Left lung (tissue), 10 donors: ENCODE results near the gene TMEM254. TPM values are rescaled to one million over a fixed set of nuclear protein-coding genes. Genes with fewer than 3 reads are reported as not detected.

Experiments
- ATAC-seq: fragments of 200-7000 bp; cut with Tn5 transposase; one replicate; pipeline ENCODE4 v1.9.1; 2020; ENCODE audit warnings: moderate library complexity
- DNase-seq, 4 donors: peaks; one replicate each; pipeline ENCODE4 v3.0.0-alpha.2; 2013 to 2020
- H3K27ac ChIP-seq, 2 donors: fragments of 200-600 bp; sonication (generic) in 1 of 2; one replicate each; pipeline versions ENCODE4 v1.5.0 to v1.8.0; 2020 to 2021
- H3K27me3 ChIP-seq, 2 donors: fragments of 200-600 bp; sonication (generic) in 1 of 2; one replicate each; pipeline versions ENCODE4 v1.5.0 to v1.8.0; 2020 to 2021
- H3K36me3 ChIP-seq, 2 donors: fragments of 200-600 bp; sonication (generic) in 1 of 2; one replicate each; pipeline versions ENCODE4 v1.5.0 to v1.8.0; 2020 to 2021
- H3K4me1 ChIP-seq, 2 donors: fragments of 200-600 bp; one replicate each; pipeline ENCODE4 v1.8.0; 2021
- H3K4me3 ChIP-seq, 2 donors: fragments of 200-600 bp; sonication (generic) in 1 of 2; one replicate each; pipeline versions ENCODE4 v1.5.0 to v1.8.0; 2020 to 2021; ENCODE audit warnings: mild to moderate bottlenecking in 1 of 2
- H3K9me3 ChIP-seq, 2 donors: fragments of 200-600 bp; sonication (generic) in 1 of 2; one replicate each; pipeline versions ENCODE4 v1.5.0 to v1.8.0; 2020 to 2021
- CTCF ChIP-seq, 2 donors: fragments of 200-600 bp; sonication (generic) in 1 of 2; IDR thresholded peaks; one replicate each; pipeline versions ENCODE4 v1.5.0 to v1.8.0; 2021; ENCODE audit warnings: antibody characterized with exemption in 2 of 2
- intact Hi-C, 2 donors: fragments of 100-400 bp; cut with DNase I; formaldehyde crosslinking; loops; one replicate each; pipeline versions ENCODE4 v1.11.2 to v1.14.2; 2022
- polyA plus RNA-seq, 6 donors: library from polyadenylated mRNA; unstranded; fragments of 120-200 nt; gene quantifications; one replicate each; pipeline ENCODE4 v1.2.1, GENCODE V29; 2013; ENCODE audit not compliant: insufficient read length in 6 of 6
- total RNA-seq, 2 donors: library from RNA; stranded (reverse); fragmentation: NEBNext Ultra II Directional; extraction: Animal tissue kit (Norgen Biotek cat#: 25700); gene quantifications; one replicate each; pipeline ENCODE4 v1.2.1, GENCODE V29; 2021
- donor health status: DM: no; HTN: yes; CAD: no.
- donor health status: DM: no; HTN: no; CAD: no.

The TMEM254 gene
- total and polyA plus RNA-seq, 8 donors, result 18.2 to 45.7 (median 44.0) TPM

DNA sequence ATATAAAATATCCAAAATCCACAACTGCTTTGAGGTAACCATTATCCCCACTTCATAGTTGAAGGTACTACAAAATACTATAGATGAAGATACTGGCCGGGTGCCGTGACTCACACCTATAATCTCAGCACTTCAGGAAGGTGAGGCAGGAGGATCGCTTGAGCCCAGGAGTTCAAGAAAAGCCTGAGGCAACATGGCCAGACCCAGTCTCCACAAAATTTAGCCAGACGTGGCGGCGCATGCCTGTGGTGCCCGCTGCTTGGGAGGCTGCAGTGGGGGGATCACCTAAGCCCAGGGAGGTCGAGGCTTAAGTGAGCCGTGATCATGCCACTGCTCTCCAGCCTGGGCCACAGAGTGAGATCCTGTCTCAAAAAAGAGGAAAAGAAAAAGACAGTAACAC is 21.7 kb downstream of the TMEM254 start:
- Histone ChIP-seq H3K27ac (no peak overlapping the region), H3K27me3 (no peaks in the 10 kb centered on the region), H3K9me3 (no peaks in the 10 kb centered on the region), H3K4me3 (no peak overlapping the region), H3K4me1 (no peaks in the 10 kb centered on the region), H3K36me3 (no peaks in the 10 kb centered on the region)
- intact Hi-C loops, result no loop called here
- no peak for TF ChIP-seq CTCF (IDR thresholded peaks at IDR 0.05)
- ATAC-seq (no peak), DNase-seq (no peak)

- TF ChIP-seq CTCF (IDR thresholded peaks at IDR 0.05), result no peak
- Histone ChIP-seq H3K27me3 (no peaks in the 10 kb centered on the region), H3K4me3 (no peak overlapping the region), H3K9me3 (no peaks in the 10 kb centered on the region), H3K36me3 (no peaks in the 10 kb centered on the region), H3K4me1 (no peaks in the 10 kb centered on the region), H3K27ac (no peak overlapping the region)
- intact Hi-C loops, result no loop called here
- no peak for DNase-seq
- no peak for ATAC-seq
These were observed 22.6 kb downstream of the TMEM254 start for GRCh38 chr10:80100861-80101695.

DNA sequence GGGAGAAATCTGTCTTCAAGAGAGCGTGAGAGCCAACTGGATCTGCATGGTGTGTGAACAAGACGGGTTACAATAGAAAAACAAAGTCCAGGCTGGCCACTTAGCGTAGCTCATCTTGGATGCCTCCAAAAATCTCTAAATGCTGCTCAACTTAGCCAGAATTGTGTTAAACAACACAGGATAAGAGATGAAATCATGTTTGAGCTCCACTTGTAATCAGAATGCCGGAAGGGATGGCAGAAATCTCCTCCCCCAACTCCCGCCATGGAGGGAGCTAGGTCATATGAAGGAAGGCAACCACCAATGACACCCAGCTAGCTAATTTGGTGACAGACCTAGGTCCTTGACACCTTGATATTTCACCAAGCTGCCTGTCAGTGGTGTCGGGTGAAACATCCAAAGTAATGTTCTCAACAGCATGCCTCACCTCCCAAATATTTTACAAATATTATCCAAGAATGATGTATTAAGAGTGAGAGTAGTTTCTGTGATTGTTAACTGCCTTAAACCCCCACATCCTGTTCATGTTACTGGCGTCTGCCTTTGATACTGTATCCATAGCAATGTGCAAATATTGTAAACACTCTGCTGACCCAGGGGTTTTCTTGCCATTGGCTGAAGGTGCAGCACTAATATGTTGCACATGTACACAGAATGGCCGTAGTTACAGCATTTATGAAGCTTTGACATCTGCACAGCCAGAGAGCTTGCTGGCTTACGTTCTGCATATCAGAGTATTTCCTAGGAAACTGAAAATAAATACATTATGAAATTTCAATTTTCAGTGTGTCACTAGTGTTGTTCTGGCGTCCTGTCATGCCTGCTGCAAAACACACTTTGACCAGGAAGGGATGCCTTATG is 25.8 kb downstream of the TMEM254 start:
- DNase-seq (peak in 2 of 4 donors; percentile 89 to 94), ATAC-seq (peak; percentile 86)
- Histone ChIP-seq H3K4me3 (no peak overlapping the region), H3K27me3 (no peaks in the 10 kb centered on the region), H3K36me3 (no peaks in the 10 kb centered on the region), H3K9me3 (peaks cover 3 to 15% of the 10 kb centered on the region in 2 donors), H3K4me1 (no peaks in the 10 kb centered on the region), H3K27ac (peak overlapping the region; percentile 38 to 58)
- no peak for TF ChIP-seq CTCF (IDR thresholded peaks at IDR 0.05)
- intact Hi-C loops, result no loop called here

- Histone ChIP-seq H3K27ac (no peak overlapping the region), H3K9me3 (peaks cover 3 to 19% of the 10 kb centered on the region in 2 donors), H3K36me3 (no peaks in the 10 kb centered on the region), H3K4me3 (no peak overlapping the region), H3K4me1 (no peaks in the 10 kb centered on the region), H3K27me3 (no peaks in the 10 kb centered on the region)
- ATAC-seq, result no peak
- TF ChIP-seq CTCF (IDR thresholded peaks at IDR 0.05), result no peak
- intact Hi-C loops, result no loop called here
- no peak for DNase-seq
These were observed 30.2 kb downstream of the TMEM254 start for GRCh38 chr10:80108576-80109239.
